PC-3 (cell line): ENCODE results near the gene NXPH4. TPM values are rescaled to one million over a fixed set of nuclear protein-coding genes. Genes with fewer than 3 reads are reported as not detected.

Experiments
- ATAC-seq: fragments of 200-7000 bp; cut with Tn5 transposase; 2 replicates; pipeline ENCODE4 v1.9.1; 2020; ENCODE audit warnings: mild to moderate bottlenecking, moderate library complexity
- BruUV-seq: library from RNA; stranded (reverse); fragments of 400-500 nt; replicated peaks from 2 replicates; lab custom pipeline; 2021; lab: Mats Ljungman, UMichigan
- CTCF ChIA-PET: fragments of 300-600 bp; sonication (Branson Sonifier 250); formaldehyde crosslinking; loops from one replicate; lab custom pipeline; 2022; ENCODE audit warnings: antibody characterized with exemption; lab: Charles Lee
- POLR2A ChIA-PET: fragments of 300-600 bp; sonication (Branson Sonifier 250); formaldehyde crosslinking; loops from one replicate; lab custom pipeline; 2022; ENCODE audit warnings: antibody characterized with exemption; ENCODE audit not compliant: unreplicated experiment; lab: Charles Lee
- DNase-seq: peaks from one replicate; pipeline ENCODE4 v3.0.0-alpha.2; 2015
- H2AFZ ChIP-seq: fragments of 300-600 bp; sonication (generic); 2 replicates; pipeline ENCODE4 v1.6.0; 2016; ENCODE audit warnings: antibody characterized with exemption, low read length
- H3F3A ChIP-seq: fragments of 300-600 bp; sonication (generic); one replicate; pipeline ENCODE4 v1.6.0; 2017; ENCODE audit warnings: antibody characterized with exemption, low read length, control low read depth, mild to moderate bottlenecking; ENCODE audit not compliant: unreplicated experiment
- H3K27ac ChIP-seq: fragments of 300-600 bp; sonication (generic); 2 replicates; pipeline ENCODE4 v1.5.1; 2016; ENCODE audit warnings: mild to moderate bottlenecking, low read length
- H3K27me3 ChIP-seq: fragments of 300-600 bp; sonication (generic); 2 replicates; pipeline ENCODE4 v1.6.1; 2016; ENCODE audit warnings: low read length, mixed read lengths
- H3K36me3 ChIP-seq: fragments of 300-600 bp; sonication (generic); 2 replicates; pipeline ENCODE4 v1.6.1; 2016; ENCODE audit warnings: low read depth, mixed run types, low read length, mixed read lengths
- H3K4me1 ChIP-seq: fragments of 300-600 bp; sonication (generic); 2 replicates; pipeline ENCODE4 v1.5.1; 2016; ENCODE audit warnings: low read length; ENCODE audit not compliant: insufficient read depth
- H3K4me2 ChIP-seq: fragments of 300-600 bp; sonication (generic); 2 replicates; pipeline ENCODE4 v1.6.0; 2016; ENCODE audit warnings: low read length
- H3K4me3 ChIP-seq: fragments of 300-600 bp; sonication (generic); 2 replicates; pipeline ENCODE4 v1.5.1; 2016; ENCODE audit warnings: mild to moderate bottlenecking, low read length, mixed read lengths
- H3K79me2 ChIP-seq: fragments of 300-600 bp; sonication (generic); 2 replicates; pipeline ENCODE4 v1.6.1; 2017; ENCODE audit warnings: low read length, mixed read lengths
- H3K9ac ChIP-seq: fragments of 300-600 bp; sonication (generic); 2 replicates; pipeline ENCODE4 v1.6.0; 2016; ENCODE audit warnings: mild to moderate bottlenecking, low read length
- H3K9me2 ChIP-seq: fragments of 300-600 bp; sonication (generic); replicated peaks from 2 replicates; pipeline ENCODE4 v1.6.1; 2016; ENCODE audit warnings: mixed run types, low read length, mixed read lengths
- H3K9me3 ChIP-seq: fragments of 300-600 bp; sonication (generic); 2 replicates; pipeline ENCODE4 v1.6.1; 2016; ENCODE audit warnings: low read length, mixed read lengths
- H4K20me1 ChIP-seq: fragments of 300-600 bp; sonication (generic); 2 replicates; pipeline ENCODE4 v1.6.1; 2016; ENCODE audit warnings: low read length, mixed read lengths
- CTCF ChIP-seq: fragments of 300-600 bp; sonication (generic); conservative IDR thresholded peaks from 2 replicates; pipeline ENCODE4 v1.5.1; 2017; ENCODE audit warnings: antibody characterized with exemption, low read depth, mild to moderate bottlenecking, low read length
- EZH2 ChIP-seq: fragments of 300-600 bp; sonication (generic); IDR thresholded peaks from one replicate; pipeline ENCODE4 v1.6.1; 2017; ENCODE audit warnings: antibody characterized with exemption, mild to moderate bottlenecking, low read length; ENCODE audit not compliant: unreplicated experiment
- EZH2phosphoT487 ChIP-seq: fragments of 300-600 bp; sonication (generic); IDR thresholded peaks from 2 replicates; pipeline ENCODE4 v1.6.1; 2018; ENCODE audit warnings: mild to moderate bottlenecking, antibody characterized with exemption, low read length, borderline replicate concordance
- intact Hi-C: fragments of 100-400 bp; cut with micrococcal nuclease; formaldehyde crosslinking; loops from 2 replicates; pipeline ENCODE4 v1.9.0; 2023
- total RNA-seq: library from RNA; depleted of rRNA; stranded (reverse); fragments of >200 nt; gene quantifications from 2 replicates; pipeline ENCODE4 v1.2.3, GENCODE V29; 2014

The NXPH4 gene
- total RNA-seq, 1 experiment from 2014 or later, result 15.1 TPM

GRCh38 chr12:57168058-57168457 lies 48.5 kb upstream of the NXPH4 start:
- intact Hi-C loops, result no loop called here
- ATAC-seq (no peak), DNase-seq (no peak)
- no peaks in the 10 kb centered on the region for H3K79me2 ChIP-seq
- H4K20me1 ChIP-seq, result no peaks in the 10 kb centered on the region
- H3F3A ChIP-seq, result peaks cover 2% of the 10 kb centered on the region
- no peaks in the 10 kb centered on the region for H3K9me3 ChIP-seq
- peak overlapping the region; percentile 75; the same call in 1 of the 2 replicates for H3K4me2 ChIP-seq
- H3K4me3 ChIP-seq, result no peak overlapping the region
- peak overlapping the region; percentile 68 for H3K9ac ChIP-seq
- CTCF ChIA-PET, result no interaction called here
- H3K27ac ChIP-seq, result peak overlapping the region; percentile 87
- H3K9me2 ChIP-seq, result no peaks in the 10 kb centered on the region
- POLR2A ChIA-PET, result interaction anchor here (0.5 kb wide), 1 partner anchor 61 kb away, joined by 3 read pairs; the partner anchor contains the start of gene SHMT2
- H3K4me1 ChIP-seq, result peaks cover 35% of the 10 kb centered on the region
- no TSS peak for BruUV-seq
- TF ChIP-seq EZH2 (no peak), CTCF (no peak), EZH2phosphoT487 (no peak)
- H3K36me3 ChIP-seq, result peaks cover 4% of the 10 kb centered on the region; the same call in 1 of the 2 replicates
- no peak overlapping the region for H2AFZ ChIP-seq
- no peaks in the 10 kb centered on the region for H3K27me3 ChIP-seq

GRCh38 chr12:57169046-57169795 lies 47.4 kb upstream of the NXPH4 start:
- H3K4me1 ChIP-seq, result peaks cover 35% of the 10 kb centered on the region
- no peaks in the 10 kb centered on the region for H3K9me3 ChIP-seq
- no peak overlapping the region for H3K4me2 ChIP-seq
- H4K20me1 ChIP-seq, result no peaks in the 10 kb centered on the region
- ATAC-seq, result no peak
- H3K36me3 ChIP-seq, result peaks cover 4% of the 10 kb centered on the region; the same call in 1 of the 2 replicates
- H3K27me3 ChIP-seq, result no peaks in the 10 kb centered on the region
- H3F3A ChIP-seq, result peaks cover 2% of the 10 kb centered on the region
- no peak overlapping the region for H3K27ac ChIP-seq
- TF ChIP-seq CTCF (no peak), EZH2 (no peak), EZH2phosphoT487 (no peak)
- no peaks in the 10 kb centered on the region for H3K79me2 ChIP-seq
- no peak overlapping the region for H2AFZ ChIP-seq
- no peak overlapping the region for H3K4me3 ChIP-seq
- no peak overlapping the region for H3K9ac ChIP-seq
- ChIA-PET POLR2A (no interaction called here), CTCF (no interaction called here)
- intact Hi-C loops, result no loop called here
- no TSS peak for BruUV-seq
- no peaks in the 10 kb centered on the region for H3K9me2 ChIP-seq
- no peak for DNase-seq

GRCh38 chr12:57169969-57170368 lies 46.6 kb upstream of the NXPH4 start:
- H3K4me1 ChIP-seq, result peaks cover 32% of the 10 kb centered on the region
- no peaks in the 10 kb centered on the region for H3K9me3 ChIP-seq
- BruUV-seq, result no TSS peak
- H3K27ac ChIP-seq, result no peak overlapping the region
- no peak for TF ChIP-seq EZH2phosphoT487
- no peak for TF ChIP-seq EZH2
- TF ChIP-seq CTCF, result no peak
- H3K9me2 ChIP-seq, result no peaks in the 10 kb centered on the region
- POLR2A ChIA-PET, result no interaction called here
- DNase-seq (no peak), ATAC-seq (no peak)
- H3K27me3 ChIP-seq, result no peaks in the 10 kb centered on the region
- H3K79me2 ChIP-seq, result no peaks in the 10 kb centered on the region
- no peaks in the 10 kb centered on the region for H4K20me1 ChIP-seq
- peaks cover 2% of the 10 kb centered on the region for H3F3A ChIP-seq
- H2AFZ ChIP-seq, result no peak overlapping the region
- no peak overlapping the region for H3K9ac ChIP-seq
- intact Hi-C loops, result no loop called here
- peaks cover 4% of the 10 kb centered on the region; the same call in 1 of the 2 replicates for H3K36me3 ChIP-seq
- CTCF ChIA-PET, result no interaction called here
- H3K4me3 ChIP-seq, result no peak overlapping the region
- no peak overlapping the region for H3K4me2 ChIP-seq
